Loucy (cell line): Measurements from ENCODE around the gene LYZL6.

ENCODE experiments used
- EZH2phosphoT487 ChIP-seq: fragments of 200-600 bp; IDR thresholded peaks from 2 replicates; pipeline ENCODE4 v1.6.1; 2018; ENCODE audit warnings: antibody characterized with exemption, mild to moderate bottlenecking, moderate library complexity, borderline replicate concordance
- TF ChIP-seq, protein P1 (sequence below): fragments of 200-600 bp; sonication (generic); conservative IDR thresholded peaks from 2 replicates; pipeline ENCODE4 v1.5.1; 2014; ENCODE audit warnings: mild to moderate bottlenecking, antibody characterized with exemption, low read length

GRCh38 chr17:35900280-35900679 lies 43.2 kb downstream of the LYZL6 start:
- TF ChIP-seq, protein P1, sequence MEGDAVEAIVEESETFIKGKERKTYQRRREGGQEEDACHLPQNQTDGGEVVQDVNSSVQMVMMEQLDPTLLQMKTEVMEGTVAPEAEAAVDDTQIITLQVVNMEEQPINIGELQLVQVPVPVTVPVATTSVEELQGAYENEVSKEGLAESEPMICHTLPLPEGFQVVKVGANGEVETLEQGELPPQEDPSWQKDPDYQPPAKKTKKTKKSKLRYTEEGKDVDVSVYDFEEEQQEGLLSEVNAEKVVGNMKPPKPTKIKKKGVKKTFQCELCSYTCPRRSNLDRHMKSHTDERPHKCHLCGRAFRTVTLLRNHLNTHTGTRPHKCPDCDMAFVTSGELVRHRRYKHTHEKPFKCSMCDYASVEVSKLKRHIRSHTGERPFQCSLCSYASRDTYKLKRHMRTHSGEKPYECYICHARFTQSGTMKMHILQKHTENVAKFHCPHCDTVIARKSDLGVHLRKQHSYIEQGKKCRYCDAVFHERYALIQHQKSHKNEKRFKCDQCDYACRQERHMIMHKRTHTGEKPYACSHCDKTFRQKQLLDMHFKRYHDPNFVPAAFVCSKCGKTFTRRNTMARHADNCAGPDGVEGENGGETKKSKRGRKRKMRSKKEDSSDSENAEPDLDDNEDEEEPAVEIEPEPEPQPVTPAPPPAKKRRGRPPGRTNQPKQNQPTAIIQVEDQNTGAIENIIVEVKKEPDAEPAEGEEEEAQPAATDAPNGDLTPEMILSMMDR = no peak
- no peak for TF ChIP-seq EZH2phosphoT487
